HG02981 (cell line): ENCODE data around the gene ATP6AP1.

Experiments used
- ATAC-seq: cut with Tn5 transposase; IDR thresholded peaks from one replicate; pipeline ENCODE4 v1.9.1; 2021; ENCODE audit warnings: mild to moderate bottlenecking, moderate library complexity; ENCODE audit not compliant: unreplicated experiment

The ATP6AP1 gene

DNA sequence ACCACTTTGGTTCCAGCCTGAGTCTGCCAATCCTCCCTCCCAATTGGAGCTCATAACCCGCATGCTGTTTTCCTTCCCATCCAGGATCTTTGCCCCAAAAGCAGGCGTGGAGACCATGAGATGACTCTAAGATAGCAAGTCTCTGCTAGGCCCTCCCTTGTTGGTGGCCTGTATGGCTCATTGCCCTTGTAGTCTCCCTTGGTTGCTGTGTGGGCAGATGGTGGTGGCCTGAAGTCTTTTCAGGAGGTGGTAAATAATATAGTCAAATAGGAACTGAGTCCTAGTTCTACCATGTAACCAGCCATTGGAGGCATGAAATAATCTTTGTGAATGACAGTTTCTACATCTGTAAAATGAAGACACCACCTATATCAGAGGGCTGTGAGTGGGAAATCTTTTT lies 1.2 kb downstream of the ATP6AP1 start:
- no peak for ATAC-seq

DNA sequence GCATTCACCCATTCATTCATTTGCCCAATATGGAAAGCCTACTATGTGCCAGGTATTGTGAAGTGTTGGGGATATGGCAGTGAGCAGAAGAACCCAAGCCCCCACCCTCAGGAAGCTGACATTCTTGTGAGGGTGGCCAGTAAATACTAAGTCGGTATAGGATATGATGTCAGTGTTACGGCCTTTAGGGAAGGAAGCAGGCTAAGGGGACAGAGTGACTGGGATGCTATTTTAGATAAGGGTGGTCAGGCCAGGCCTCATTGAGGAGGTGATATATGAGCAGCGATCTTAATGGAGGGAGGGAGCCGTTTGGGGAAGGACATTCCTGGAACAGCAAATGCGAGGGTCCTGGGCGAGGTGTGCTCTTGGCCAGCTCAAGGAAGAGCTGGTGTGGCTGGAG lies 2.0 kb downstream of the ATP6AP1 start:
- ATAC-seq = no peak

DNA sequence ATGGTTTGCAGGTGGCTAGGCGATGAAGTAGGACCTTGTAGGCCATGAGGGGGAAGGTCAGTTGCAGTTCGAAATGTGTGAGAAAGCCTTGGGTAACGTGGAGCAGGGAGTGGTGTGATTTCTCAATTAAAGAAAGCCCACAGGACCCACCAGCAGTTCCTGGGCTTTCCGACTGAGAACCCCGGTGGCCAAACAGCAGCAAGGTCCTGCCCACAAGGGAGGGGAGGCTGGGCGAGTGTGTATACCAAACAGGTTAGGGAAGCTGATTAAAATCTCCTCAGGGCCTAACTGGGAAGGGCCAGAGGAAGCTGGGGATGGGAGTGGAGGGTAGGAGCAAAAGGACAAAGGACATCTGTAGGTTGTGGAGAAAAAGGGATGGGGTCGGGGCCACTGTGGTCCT lies 2.4 kb downstream of the ATP6AP1 start:
- ATAC-seq = no peak

DNA sequence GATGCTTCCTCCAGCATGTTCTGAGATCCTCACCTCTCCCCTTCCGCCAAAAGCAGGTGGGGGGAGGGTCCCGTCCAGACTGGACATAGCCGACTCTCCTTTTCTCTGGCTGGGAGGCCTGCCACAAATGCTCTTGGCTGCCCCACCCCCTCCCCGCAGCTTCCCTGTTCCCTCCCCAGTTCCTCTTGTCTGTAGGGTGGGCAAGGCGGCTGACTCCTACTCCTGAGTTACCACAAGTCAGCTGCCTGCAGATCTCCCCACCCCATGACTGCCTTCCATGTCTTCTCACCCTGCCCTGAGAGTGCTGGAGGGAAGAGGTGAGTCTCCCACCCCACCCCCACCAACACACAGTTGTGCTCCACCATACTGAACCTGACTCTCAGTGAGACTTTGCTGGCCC lies 2.9 kb downstream of the ATP6AP1 start:
- no peak for ATAC-seq

DNA sequence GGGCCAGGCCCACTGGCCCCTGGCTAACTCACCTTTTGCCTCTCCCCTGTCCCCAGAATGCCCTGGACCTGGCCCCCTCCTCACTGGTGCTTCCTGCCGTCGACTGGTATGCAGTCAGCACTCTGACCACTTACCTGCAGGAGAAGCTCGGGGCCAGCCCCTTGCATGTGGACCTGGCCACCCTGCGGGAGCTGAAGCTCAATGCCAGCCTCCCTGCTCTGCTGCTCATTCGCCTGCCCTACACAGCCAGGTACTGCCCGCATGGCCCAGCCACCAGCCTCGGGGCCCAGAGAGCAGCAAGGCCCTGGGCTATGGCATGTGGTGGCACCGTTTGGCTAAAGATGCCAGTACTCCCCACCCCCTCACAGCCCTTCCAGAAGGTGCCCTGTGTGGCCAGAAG lies 3.7 kb downstream of the ATP6AP1 start:
- no peak for ATAC-seq

DNA sequence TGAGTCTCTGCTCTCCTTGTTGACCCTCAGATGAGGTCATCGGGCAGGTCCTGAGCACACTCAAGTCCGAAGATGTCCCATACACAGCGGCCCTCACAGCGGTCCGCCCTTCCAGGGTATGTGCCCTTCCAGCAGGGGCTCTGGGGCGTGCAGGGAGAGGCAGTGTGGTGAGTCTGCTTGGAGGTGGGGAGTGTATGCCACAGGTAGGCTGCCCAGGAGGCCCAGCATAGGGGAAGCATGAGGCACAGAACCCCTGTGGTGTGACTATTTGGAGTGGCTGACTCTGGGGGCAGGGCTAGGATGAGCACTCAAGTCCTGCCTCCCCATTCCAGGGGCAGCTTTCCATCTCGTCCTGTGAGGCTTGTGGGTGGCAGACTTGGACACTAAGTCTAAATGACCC lies 5.1 kb downstream of the ATP6AP1 start:
- no peak for ATAC-seq

DNA sequence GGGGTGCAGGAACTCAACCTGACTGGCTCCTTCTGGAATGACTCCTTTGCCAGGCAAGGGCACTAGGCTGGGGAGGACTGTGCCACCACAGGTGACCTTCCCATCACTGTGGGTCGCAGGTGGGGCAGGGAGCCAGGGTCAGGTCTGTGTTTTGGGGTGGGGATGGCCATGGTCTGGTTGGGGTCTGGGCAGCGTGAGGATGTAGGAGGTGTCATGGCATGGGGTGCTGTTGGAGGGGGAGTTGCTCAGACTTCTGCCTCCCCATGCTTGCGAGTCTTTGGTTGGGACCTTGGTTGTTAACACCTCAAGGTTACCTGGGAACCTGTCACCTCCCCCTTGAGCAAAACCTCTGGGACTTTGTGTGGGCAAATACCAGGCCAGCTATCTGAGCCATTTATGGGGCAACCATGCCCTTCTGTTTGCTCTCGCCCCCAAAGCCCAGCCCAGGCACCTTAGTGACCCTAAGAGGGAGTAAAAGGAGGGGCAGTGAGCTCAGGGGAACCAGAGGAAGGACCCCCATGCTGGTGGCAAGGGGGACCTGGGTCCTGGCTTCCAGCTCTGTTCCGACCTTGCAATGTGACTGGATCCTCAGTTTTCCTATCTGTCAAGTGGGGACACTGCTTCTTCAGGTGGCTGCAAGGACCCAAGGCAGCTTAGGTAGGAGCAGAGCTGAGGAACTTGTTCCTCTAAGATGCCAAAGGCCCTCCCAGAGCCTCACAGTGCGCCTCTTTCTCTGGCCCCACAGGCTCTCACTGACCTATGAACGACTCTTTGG lies 6.1 kb downstream of the ATP6AP1 start:
- ATAC-seq = no peak

DNA sequence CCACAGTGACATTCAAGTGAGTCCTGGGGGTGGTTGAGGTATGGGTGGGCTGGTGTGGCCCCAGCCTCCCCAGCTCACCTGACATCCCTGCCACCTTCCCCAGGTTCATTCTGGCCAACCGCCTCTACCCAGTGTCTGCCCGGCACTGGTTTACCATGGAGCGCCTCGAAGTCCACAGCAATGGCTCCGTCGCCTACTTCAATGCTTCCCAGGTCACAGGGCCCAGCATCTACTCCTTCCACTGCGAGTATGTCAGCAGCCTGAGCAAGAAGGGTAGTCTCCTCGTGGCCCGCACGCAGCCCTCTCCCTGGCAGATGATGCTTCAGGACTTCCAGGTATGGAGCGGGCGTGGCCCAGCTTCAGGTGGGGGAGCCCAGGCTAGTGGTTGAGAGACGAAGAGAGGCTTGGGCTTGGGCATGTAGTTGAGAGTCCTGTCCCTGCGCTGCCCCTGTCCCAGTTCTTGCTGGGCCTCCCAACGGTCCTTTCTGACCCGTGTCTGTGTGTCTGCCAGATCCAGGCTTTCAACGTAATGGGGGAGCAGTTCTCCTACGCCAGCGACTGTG lies 6.8 kb downstream of the ATP6AP1 start:
- ATAC-seq = no peak

DNA sequence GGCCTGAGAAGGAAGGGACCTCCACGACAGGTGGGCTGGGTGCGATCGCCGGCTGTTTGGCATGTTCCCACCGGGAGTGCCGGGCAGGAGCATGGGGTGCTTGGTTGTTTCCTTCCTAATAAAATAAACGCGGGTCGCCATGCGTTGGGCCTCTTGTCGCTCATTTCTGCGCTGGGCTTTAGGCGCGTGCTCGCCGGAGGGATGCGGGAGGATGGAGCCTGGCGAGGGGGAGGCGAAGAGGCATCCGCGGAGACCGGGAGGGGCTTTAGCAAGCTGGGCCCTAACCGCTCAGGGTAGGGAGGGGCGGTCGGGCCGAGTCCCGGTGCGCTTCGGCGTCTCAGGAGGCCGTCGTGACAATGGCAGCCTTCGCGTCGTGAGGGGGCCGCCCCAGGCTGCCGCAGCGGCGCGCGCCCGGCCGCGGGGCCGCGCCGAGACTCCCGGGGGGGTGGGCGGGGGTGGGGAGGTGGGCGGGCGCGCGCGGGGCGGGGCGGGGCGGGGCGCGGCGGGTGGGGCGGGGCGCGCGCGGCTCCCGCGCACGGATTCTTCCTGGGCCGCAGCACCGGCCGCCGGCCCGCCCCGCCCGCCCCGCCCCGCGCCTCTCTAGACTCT lies 8.0 kb downstream of the ATP6AP1 start:
- ATAC-seq = no peak

DNA sequence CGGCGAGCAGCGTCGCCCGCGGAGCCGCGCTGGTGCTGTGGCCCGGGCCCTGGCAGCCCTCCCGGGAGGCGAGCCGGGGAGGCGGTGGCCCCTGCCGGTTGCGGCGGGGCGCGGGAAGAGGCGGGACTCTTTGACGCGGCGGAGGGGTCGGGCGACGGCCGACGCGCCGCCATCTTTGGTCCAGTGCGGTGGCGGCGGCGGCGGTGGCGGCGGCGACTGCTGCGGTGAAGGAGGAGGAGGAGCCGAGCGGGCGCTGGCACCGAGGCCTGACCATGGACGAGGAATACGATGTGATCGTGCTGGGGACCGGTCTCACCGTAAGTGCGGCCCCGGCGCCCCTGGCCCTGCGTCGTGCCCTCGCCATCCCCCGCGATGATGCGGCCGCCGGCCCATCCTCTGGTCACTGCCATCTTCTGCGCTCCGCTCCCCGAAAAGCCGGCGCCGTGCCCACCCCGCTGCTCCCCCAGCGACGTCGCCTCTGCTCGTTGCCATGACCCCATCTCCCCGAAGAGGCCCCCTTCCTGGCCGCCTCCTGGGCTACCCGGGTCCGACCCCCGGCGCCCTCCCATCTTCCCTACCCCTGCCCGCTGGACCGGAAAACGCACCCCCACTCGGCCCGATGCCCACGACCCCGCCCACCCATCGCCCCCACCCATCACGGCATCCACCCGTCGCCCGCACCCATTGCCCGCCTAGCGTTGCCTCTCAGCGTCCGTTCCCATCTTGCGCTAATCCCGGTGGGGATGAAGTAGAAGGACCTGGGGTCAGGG lies 8.7 kb downstream of the ATP6AP1 start, which contains the start of gene GDI1:
TSS of gene GDI1 (plus strand) at position 172 of the 770 bp plus-strand sequence. CDS start at position 273, 101 bp downstream.
- no peak for ATAC-seq

DNA sequence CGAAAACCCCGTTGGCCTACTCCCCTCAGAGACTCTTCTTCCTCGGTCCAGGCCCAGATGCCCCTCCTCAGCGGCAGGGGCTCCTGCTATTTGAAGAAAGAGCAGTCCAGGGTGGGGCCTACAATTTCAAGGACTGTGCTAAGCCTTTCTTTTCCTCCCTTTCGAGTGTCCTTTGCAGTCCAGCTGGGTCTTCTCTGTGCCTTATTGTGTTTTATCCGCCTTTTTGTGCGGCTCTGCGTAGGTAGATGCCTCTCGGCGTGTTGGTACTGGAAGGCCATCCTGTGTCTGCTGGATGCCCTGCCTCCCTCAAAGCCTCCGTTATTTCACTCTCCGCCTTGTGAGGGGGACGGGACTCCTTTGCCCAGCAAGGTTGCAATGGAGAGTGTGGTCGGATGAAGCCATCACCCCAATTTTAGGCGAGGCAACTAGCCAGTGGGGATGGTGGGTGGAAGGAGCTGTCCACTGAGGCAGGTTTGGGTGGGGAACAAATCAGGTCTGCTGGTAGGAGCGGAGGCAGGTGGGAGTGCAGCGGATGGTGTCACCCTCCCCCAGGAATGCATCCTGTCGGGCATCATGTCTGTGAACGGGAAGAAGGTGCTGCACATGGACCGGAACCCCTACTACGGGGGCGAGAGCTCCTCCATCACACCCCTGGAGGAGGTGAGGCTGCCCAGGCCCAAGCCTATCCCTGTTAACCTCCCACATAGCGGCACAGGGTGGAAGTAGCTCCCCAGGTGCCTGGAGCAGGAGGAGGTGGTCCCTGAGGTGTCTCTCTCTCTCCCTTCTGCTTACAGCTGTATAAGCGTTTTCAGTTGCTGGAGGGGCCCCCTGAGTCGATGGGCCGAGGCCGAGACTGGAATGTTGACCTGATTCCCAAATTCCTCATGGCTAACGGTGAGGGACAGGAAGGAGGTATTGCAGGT lies 9.8 kb downstream of the ATP6AP1 start:
- ATAC-seq = no peak

DNA sequence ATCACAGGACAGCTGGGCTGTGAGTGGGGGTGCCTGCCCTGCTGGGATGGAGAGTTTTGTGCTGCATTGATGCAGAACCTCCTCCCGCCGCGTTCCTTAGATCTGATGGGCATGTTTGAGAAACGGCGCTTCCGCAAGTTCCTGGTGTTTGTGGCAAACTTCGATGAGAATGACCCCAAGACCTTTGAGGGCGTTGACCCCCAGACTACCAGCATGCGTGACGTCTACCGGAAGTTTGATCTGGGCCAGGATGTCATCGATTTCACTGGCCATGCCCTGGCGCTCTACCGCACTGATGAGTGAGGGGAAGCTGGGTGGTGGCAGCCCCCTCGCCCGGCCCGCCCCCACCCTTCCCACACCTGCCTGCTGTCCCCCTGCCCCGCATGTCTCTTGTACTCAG lies 11.4 kb downstream of the ATP6AP1 start:
- no peak for ATAC-seq

DNA sequence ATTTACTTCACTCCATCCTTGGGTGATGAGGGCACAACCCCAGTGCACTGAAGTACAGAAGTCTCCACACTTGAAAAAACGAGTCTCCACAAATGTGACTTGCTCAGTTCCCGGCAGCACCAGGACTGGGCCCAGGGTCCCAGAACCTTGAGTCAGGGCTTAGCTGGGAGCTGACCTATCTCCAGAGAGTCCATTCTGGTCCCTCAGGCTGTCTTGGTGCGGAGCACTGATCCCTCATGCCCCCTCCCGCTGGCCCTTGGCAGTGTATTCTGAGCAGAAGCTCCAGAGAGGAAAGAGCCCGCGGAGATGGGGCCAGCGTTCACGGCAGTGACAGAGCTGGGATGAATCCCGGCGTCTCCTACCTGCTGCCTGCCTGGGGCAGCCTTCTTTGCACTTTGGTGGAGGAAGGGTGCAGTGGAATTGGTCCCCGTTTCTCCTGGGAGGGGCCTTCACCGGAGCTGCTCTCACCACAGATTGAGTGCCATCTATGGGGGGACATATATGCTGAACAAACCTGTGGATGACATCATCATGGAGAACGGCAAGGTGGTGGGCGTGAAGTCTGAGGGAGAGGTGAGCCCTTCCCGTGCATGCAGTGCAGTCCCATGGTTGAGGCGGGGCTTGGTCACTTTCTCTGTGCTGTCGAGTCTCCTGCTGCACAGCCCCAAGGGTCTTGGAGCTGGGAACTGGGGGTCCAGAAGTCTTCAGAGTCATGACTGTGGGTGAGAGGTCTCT lies 12.3 kb downstream of the ATP6AP1 start:
- ATAC-seq = no peak

DNA sequence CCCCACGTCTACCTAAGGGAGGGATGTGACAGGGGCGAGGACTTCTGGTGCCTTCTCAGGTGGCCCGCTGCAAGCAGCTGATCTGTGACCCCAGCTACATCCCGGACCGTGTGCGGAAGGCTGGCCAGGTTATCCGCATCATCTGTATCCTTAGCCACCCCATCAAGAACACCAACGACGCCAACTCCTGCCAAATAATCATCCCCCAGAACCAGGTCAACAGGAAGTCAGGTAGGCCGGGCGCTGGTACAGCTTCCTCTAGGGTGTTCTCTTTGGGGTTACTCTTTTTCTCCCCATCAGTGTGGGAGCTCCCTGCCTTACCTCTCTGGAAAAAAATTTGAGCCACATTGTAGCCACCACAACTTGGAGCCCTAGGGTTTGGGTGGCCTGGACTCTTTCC lies 13.1 kb downstream of the ATP6AP1 start:
- ATAC-seq = no peak

DNA sequence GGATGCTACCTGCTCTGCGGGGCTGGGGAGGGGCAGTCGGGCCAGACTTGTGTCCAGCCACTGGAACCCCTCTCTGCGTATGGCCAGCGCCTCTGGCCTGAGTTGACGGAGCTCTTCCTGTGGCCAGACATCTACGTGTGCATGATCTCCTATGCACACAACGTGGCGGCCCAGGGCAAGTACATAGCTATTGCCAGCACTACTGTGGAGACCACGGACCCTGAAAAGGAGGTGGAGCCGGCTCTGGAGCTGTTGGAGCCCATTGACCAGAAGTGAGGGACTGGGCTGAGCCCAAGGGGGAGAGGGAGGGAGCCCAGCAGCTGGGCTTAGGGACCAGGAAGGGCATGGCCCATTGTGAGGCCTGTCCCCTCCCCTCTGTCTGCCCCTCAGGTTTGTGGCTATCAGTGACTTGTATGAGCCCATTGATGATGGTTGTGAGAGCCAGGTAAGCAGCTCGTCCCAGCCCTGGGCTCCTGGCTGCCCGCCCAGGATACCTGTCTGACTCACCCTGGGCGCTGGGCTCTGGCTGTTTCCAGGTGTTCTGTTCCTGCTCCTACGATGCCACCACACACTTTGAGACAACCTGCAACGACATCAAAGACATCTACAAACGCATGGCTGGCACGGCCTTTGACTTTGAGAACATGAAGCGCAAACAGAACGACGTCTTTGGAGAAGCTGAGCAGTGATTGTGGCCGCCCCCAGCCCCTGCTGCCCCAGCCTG lies 13.7 kb downstream of the ATP6AP1 start:
- ATAC-seq = no peak

DNA sequence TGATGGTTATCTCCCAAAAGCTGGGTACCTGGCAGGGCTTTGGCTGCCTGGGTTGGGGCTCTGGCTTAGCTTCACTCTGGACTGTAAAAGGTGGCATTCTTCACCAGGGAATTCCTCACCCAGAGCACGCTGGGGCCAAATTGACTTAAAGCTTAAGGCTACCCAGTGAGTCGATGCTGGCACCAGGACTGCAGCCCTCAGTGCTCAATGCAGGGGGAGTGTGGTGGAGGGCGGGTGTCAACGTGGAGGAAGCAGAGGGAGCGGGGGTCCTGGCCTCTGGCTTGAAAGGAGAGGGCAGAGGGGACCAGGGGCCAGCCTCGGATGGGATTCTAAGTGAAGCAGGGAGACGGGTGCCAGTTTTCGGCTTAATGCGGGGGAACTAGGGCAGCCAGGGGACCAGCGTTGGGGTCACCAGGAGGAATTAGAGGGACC lies 15.0 kb downstream of the ATP6AP1 start:
- ATAC-seq = no peak

DNA sequence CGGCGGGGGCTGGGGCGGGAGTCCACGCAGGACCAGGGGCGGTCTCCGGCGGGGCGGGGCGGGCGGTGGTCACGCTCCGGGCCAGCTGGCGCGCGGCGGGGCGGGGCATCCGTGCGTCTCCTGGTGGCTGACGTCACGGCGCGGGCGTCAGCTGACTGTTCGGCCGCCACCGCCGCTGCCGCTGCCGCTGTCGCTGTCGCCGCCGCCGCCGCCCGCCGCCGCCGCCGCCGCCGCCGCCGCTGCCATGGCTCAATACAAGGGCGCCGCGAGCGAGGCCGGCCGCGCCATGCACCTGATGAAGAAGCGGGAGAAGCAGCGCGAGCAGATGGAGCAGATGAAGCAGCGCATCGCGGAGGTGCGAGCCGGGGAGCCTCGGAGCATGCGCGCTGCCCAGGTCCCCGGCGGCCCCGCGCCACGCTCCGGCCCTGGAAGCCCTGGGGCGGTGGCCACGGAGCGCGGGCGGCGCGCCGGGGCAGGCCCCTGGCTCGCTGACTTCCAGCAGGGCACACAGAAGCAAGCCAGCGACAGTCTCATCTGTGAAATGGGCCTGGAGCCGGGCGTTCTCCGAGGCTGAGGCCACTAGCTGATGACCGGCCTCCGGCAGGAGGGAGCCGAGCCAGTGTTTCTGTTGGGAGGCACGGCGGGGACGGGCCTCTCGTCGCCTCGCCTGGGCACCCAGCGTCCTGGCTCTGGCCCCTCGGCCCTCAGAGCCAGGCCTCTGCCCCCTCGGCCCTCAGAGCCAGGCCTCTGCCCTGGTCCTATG lies 15.7 kb downstream of the ATP6AP1 start, which contains the start of gene FAM50A:
TSS of gene FAM50A (plus strand) at position 150 of the 763 bp plus-strand sequence. CDS start at position 245, 95 bp downstream.
- ATAC-seq = peak; percentile 87

DNA sequence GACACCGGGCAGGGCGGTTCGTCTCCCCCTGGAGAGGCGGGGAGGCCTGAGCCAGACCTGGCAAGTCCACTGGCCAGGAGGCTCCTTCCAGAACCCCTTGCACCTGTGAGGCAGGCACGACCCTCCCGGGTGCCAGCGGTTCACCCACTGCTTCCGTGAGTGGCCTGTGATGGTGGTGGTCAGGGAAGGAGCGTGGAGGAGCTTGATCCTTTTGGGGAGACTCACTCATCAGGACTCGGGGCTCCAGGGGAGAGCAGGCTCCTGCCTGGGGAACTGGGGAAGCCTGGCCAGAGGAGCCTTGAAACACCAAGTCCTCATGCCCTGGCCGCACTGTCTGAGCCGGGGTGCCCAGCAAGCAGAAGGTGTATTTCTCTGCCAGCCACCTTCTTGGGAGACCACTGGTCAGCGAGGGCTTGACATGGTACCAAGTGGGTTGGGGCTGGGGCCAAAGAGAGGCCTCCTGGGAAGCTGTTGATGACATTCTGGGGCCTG lies 16.3 kb downstream of the ATP6AP1 start:
- ATAC-seq = no peak
